Karpas-422 (cell line): ENCODE results near the gene CES3. TPM values are rescaled to one million over a fixed set of nuclear protein-coding genes. Genes with fewer than 3 reads are reported as not detected.
A peak's percentile ranks its signal among the peaks of the same experiment; 100 is the strongest.
"Not testable (repeated sequence)": the region's sequence is repeated elsewhere in the genome, so short reads cannot be mapped to it uniquely, and the experiment has no call there.

ENCODE experiments used
- DNase-seq: peaks from one replicate; pipeline ENCODE4 v3.0.0-alpha.2; 2015
- H2AFZ ChIP-seq: fragments of 200-600 bp; sonication (generic); 2 replicates; pipeline ENCODE4 v1.6.1; 2014; ENCODE audit warnings: antibody characterized with exemption, low read length, mixed read lengths
- H3K27ac ChIP-seq: fragments of 200-600 bp; sonication (generic); 2 replicates; pipeline ENCODE4 v1.5.1; 2014; ENCODE audit warnings: mild to moderate bottlenecking, low read length, moderate library complexity
- H3K27me3 ChIP-seq: fragments of 200-600 bp; sonication (generic); 2 replicates; pipeline ENCODE4 v1.6.1; 2014; ENCODE audit warnings: low read length, mixed read lengths
- H3K36me3 ChIP-seq: fragments of 200-600 bp; sonication (generic); 2 replicates; pipeline ENCODE4 v1.6.1; 2014; ENCODE audit warnings: low read length, mixed read lengths; ENCODE audit not compliant: insufficient read depth
- H3K4me1 ChIP-seq: fragments of 200-600 bp; sonication (generic); 2 replicates; pipeline ENCODE4 v1.6.1; 2014; ENCODE audit warnings: mild to moderate bottlenecking, low read length, mixed read lengths
- H3K4me2 ChIP-seq: fragments of 200-600 bp; sonication (generic); 2 replicates; pipeline ENCODE4 v1.6.1; 2014; ENCODE audit warnings: low read length, low read depth, mild to moderate bottlenecking; ENCODE audit not compliant: poor library complexity, severe bottlenecking
- H3K4me3 ChIP-seq: fragments of 200-600 bp; sonication (generic); 2 replicates; pipeline ENCODE4 v1.5.1; 2014; ENCODE audit warnings: mild to moderate bottlenecking, antibody characterized with exemption, low read length, mixed read lengths
- H3K79me2 ChIP-seq: fragments of 200-600 bp; sonication (generic); 2 replicates; pipeline ENCODE4 v1.6.1; 2014; ENCODE audit warnings: mild to moderate bottlenecking, low read length, mixed read lengths
- H3K9ac ChIP-seq: fragments of 200-600 bp; sonication (generic); 2 replicates; pipeline ENCODE4 v1.6.0; 2014; ENCODE audit warnings: low read length
- H3K9me2 ChIP-seq: fragments of 200-600 bp; sonication (generic), shearing (Covaris generic); replicated peaks from 2 replicates; pipeline ENCODE4 v1.6.0; 2014; ENCODE audit warnings: mild to moderate bottlenecking, low read length, moderate library complexity; ENCODE audit not compliant: insufficient read depth
- H3K9me3 ChIP-seq: fragments of 300-700, 200-600 bp; sonication (generic); 2 replicates; pipeline ENCODE4 v1.6.1; 2014; ENCODE audit warnings: low read length, mixed read lengths
- H4K20me1 ChIP-seq: fragments of 200-600 bp; sonication (generic); 2 replicates; pipeline ENCODE4 v1.6.1; 2014; ENCODE audit warnings: mild to moderate bottlenecking, antibody characterized with exemption, low read length, low read depth; ENCODE audit not compliant: insufficient read depth
- total RNA-seq: library from RNA; depleted of rRNA; stranded (reverse); fragments of >200 nt; shearing (Covaris generic); gene quantifications from 2 replicates; pipeline ENCODE4 v1.2.3, GENCODE V29; 2014; ENCODE audit warnings: low replicate concordance

CES3 gene
- total RNA-seq, 1 experiment from 2014 or later: 20.9 TPM

- H3K9me2 ChIP-seq, H3K36me3 ChIP-seq, H3K79me2 ChIP-seq, DNase-seq, H3K27ac ChIP-seq, H3K4me2 ChIP-seq, H3K27me3 ChIP-seq, H3K4me3 ChIP-seq, H3K9ac ChIP-seq, H3K9me3 ChIP-seq, H4K20me1 ChIP-seq, H3K4me1 ChIP-seq, H2AFZ ChIP-seq: not testable (repeated sequence)
Observed at GRCh38 chr16:66944971-66945370, 16.1 kb upstream of the CES3 start.

GRCh38 chr16:66945939-66946338 is 15.1 kb upstream of the CES3 start:
- Histone ChIP-seq H4K20me1 (no peaks in the 10 kb centered on the region), H3K4me1 (peaks cover 3% of the 10 kb centered on the region; the same call in 1 of the 2 replicates), H3K9me3 (no peaks in the 10 kb centered on the region), H2AFZ (no peak overlapping the region), H3K4me2 (no peak overlapping the region), H3K79me2 (no peaks in the 10 kb centered on the region), H3K27me3 (no peaks in the 10 kb centered on the region), H3K27ac (no peak overlapping the region), H3K9ac (no peak overlapping the region), H3K36me3 (no peaks in the 10 kb centered on the region), H3K4me3 (no peak overlapping the region), H3K9me2 (no peaks in the 10 kb centered on the region)
- no peak for DNase-seq

DNA sequence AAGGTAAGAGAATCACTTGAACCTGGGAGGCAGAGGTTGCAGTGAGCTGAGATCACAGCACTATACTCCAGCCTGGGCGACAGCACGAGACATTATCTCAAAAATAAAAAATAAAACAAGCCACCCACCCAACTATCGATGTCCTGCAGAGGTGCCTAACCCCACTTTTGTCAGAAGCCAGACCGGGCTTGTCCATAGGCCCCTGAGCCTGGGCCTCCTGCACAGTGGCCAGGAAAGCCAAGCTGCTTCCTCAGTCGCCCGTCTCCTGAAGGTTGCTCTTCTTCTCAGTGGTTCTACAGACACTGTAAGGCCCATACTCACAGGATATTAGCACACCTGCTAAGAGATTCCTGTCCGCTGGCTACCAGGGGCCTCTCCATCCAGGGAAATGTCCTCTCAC is 14.5 kb upstream of the CES3 start:
- no peaks in the 10 kb centered on the region for H3K9me3 ChIP-seq

GRCh38 chr16:66946974-66947301 is 14.1 kb upstream of the CES3 start:
- no peaks in the 10 kb centered on the region for H3K27me3 ChIP-seq
- no peak overlapping the region for H3K27ac ChIP-seq
- DNase-seq: no peak
- H3K4me3 ChIP-seq: no peak overlapping the region
- H2AFZ ChIP-seq: no peak overlapping the region
- no peaks in the 10 kb centered on the region for H3K36me3 ChIP-seq
- no peak overlapping the region for H3K4me2 ChIP-seq
- H3K4me1 ChIP-seq: peaks cover 3% of the 10 kb centered on the region; the same call in 1 of the 2 replicates
- no peak overlapping the region for H3K9ac ChIP-seq
- no peaks in the 10 kb centered on the region for H3K79me2 ChIP-seq
- H4K20me1 ChIP-seq: no peaks in the 10 kb centered on the region
- no peaks in the 10 kb centered on the region for H3K9me3 ChIP-seq
- H3K9me2 ChIP-seq: no peaks in the 10 kb centered on the region

More for the DNA sequence above, 14.5 kb upstream of the CES3 start:
- Histone ChIP-seq H4K20me1 (no peaks in the 10 kb centered on the region), H2AFZ (no peak overlapping the region), H3K27me3 (no peaks in the 10 kb centered on the region), H3K79me2 (no peaks in the 10 kb centered on the region), H3K4me1 (peaks cover 3% of the 10 kb centered on the region; the same call in 1 of the 2 replicates), H3K27ac (no peak overlapping the region), H3K4me2 (no peak overlapping the region), H3K36me3 (no peaks in the 10 kb centered on the region), H3K9me2 (no peaks in the 10 kb centered on the region), H3K4me3 (no peak overlapping the region), H3K9ac (no peak overlapping the region)
- no peak for DNase-seq

DNA sequence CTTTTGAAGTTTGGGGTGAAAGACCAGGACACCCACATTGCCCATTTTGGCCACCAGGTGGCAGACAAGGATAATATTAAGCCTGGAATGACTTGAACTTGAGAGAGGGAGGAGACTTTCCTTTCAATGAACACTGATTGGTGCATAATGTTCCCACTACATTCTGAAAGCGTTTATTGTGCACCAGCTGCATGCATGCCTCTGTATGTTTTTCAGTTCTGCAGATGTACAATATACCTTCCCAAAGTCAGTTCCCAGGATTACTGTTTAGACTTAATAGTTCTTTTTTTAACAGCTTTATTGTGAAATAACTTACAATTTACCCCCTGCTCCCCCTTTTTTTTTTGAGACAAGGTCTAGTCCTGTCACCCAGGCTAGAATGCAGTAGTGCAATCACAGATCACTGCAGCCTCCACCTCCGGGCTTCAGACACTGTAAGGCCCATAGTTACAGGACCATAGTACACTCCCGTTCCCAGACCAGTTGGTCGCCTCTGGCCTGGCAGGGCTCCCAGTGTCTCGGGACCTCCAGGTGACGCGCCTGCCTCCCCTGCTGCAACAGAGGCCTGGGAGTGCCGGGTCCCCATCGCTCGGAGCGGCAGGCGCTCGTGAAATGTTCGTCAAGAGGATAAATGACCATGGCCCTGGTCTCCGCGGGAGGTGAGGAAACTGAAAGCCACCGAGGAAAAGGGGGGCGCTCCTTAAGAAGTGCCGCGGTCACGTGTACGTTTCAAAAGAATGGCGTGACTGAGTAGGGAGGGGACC is 13.6 kb upstream of the CES3 start:
- H3K9ac ChIP-seq: no peak overlapping the region
- no peak overlapping the region for H3K27ac ChIP-seq
- H3K4me2 ChIP-seq: peak overlapping the region; percentile 47
- no peaks in the 10 kb centered on the region for H3K9me3 ChIP-seq
- H3K9me2 ChIP-seq: no peaks in the 10 kb centered on the region
- H3K4me1 ChIP-seq: peaks cover 3% of the 10 kb centered on the region; the same call in 1 of the 2 replicates
- peak overlapping the region; percentile 39; the same call in 1 of the 2 replicates for H3K4me3 ChIP-seq
- H2AFZ ChIP-seq: no peak overlapping the region
- DNase-seq: peak; percentile 93
- H4K20me1 ChIP-seq: no peaks in the 10 kb centered on the region
- H3K36me3 ChIP-seq: no peaks in the 10 kb centered on the region
- H3K27me3 ChIP-seq: no peaks in the 10 kb centered on the region
- H3K79me2 ChIP-seq: no peaks in the 10 kb centered on the region

DNA sequence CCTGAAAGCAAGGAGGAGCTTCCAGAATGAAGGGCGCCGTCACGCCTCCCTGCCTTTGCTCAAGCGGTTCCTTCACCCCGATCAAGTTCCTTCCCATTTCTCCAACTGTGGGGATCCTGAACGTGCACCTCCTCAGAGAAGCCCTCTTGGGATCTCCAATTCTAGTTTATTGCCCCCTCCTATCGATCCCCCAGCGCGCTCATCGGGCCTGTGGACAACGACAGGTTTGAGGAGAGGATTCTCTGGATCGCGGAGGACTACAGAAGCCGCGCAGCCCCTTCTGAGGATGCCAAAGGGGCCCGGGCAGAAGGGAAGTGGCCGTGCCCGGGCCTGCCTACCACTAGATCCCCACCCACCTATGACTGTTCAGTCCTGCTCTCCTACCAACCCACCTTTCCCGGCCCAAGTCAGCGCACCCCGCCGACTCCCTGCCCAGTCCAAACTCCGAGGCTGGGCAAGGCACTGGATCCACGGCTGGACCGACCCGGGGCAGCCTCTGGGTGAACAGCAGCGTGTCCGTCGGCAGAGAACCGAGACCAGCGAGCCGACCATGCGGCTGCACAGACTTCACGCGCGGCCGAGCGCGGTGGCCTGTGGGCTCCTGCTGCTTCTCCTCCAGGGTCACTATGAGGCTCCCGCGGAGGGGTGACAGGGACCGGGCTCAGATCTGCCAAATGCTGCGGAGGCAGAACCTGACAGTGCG is 12.8 kb upstream of the CES3 start:
- DNase-seq: no peak
- H3K4me3 ChIP-seq: peak overlapping the region; percentile 39; the same call in 1 of the 2 replicates
- H3K27ac ChIP-seq: no peak overlapping the region
- H3K4me1 ChIP-seq: peaks cover 3% of the 10 kb centered on the region; the same call in 1 of the 2 replicates
- H3K27me3 ChIP-seq: no peaks in the 10 kb centered on the region
- H4K20me1 ChIP-seq: no peaks in the 10 kb centered on the region
- no peaks in the 10 kb centered on the region for H3K9me3 ChIP-seq
- H3K9me2 ChIP-seq: no peaks in the 10 kb centered on the region
- no peaks in the 10 kb centered on the region for H3K36me3 ChIP-seq
- no peak overlapping the region for H3K9ac ChIP-seq
- no peaks in the 10 kb centered on the region for H3K79me2 ChIP-seq
- no peak overlapping the region for H2AFZ ChIP-seq
- peak overlapping the region; percentile 47 for H3K4me2 ChIP-seq

- no peak overlapping the region for H3K4me3 ChIP-seq
- no peaks in the 10 kb centered on the region for H3K9me2 ChIP-seq
- H3K4me1 ChIP-seq: peaks cover 3% of the 10 kb centered on the region; the same call in 1 of the 2 replicates
- H3K36me3 ChIP-seq: no peaks in the 10 kb centered on the region
- DNase-seq: no peak
- no peaks in the 10 kb centered on the region for H3K9me3 ChIP-seq
- H3K79me2 ChIP-seq: no peaks in the 10 kb centered on the region
- H4K20me1 ChIP-seq: no peaks in the 10 kb centered on the region
- H3K27me3 ChIP-seq: no peaks in the 10 kb centered on the region
- H3K9ac ChIP-seq: no peak overlapping the region
- H3K27ac ChIP-seq: no peak overlapping the region
- H3K4me2 ChIP-seq: no peak overlapping the region
- no peak overlapping the region for H2AFZ ChIP-seq
Observed at GRCh38 chr16:66948837-66949225, 12.2 kb upstream of the CES3 start.

DNA sequence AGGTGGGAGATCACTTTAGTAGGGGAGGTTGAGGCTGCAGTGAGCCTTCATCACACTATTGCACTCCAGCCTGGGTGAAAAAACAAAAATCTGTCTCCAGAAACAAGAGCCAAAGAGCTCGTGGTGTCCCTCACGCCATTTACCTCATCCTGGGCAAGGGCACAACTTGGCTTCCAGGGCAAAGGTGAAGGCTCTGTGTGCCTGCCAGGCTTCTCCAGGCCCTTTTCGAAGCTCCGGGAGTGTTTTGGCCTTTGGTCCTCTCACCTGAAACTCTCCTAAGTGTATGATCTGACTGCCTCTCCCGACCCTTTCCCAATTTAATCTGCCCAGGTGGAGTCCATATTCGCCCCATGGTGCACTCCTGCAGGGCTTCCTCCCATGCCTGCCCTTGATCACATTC is 11.6 kb upstream of the CES3 start:
- no peak for DNase-seq
- no peaks in the 10 kb centered on the region for H4K20me1 ChIP-seq
- H3K4me3 ChIP-seq: no peak overlapping the region
- H3K27me3 ChIP-seq: no peaks in the 10 kb centered on the region
- H3K79me2 ChIP-seq: no peaks in the 10 kb centered on the region
- H2AFZ ChIP-seq: no peak overlapping the region
- no peak overlapping the region for H3K27ac ChIP-seq
- no peaks in the 10 kb centered on the region for H3K9me3 ChIP-seq
- no peak overlapping the region for H3K4me2 ChIP-seq
- H3K36me3 ChIP-seq: no peaks in the 10 kb centered on the region
- H3K4me1 ChIP-seq: peaks cover 3% of the 10 kb centered on the region; the same call in 1 of the 2 replicates
- H3K9ac ChIP-seq: no peak overlapping the region
- no peaks in the 10 kb centered on the region for H3K9me2 ChIP-seq
